Measurements from ENCODE around the gene TRAPPC1. TPM values are rescaled to one million over a fixed set of nuclear protein-coding genes. Genes with fewer than 3 reads are reported as not detected.

TRAPPC1 gene
- total and polyA plus RNA-seq, 2 of the 8 experiments (the other 6 are each of a cell fraction or from before 2014, with no cell fraction given) = 114 to 170 TPM

DNA sequence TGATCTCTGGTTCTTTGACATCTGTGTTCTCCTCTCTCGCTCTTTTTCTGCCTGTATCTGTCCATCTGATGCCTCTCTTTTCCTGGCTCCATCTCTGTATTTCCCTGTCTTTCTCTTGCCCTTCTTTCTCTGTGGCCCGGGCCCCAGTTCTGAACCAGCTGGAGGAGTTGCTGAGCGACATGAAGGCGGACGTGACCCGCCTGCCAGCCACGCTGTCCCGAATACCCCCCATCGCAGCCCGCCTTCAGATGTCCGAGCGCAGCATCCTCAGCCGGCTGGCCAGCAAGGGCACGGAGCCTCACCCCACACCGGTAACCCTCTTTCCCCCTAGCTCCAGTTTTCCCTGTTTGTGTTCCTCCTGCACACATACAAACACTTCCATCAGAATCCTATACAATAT is 21.5 kb downstream of the TRAPPC1 start (continued):
- TF ChIP-seq CHD7 (IDR thresholded peaks at IDR 0.05; ENCODE audit: insufficient replicate concordance, low read length) (no peak), KDM1A (IDR thresholded peaks at IDR 0.05; ENCODE audit: borderline replicate concordance, low read length) (no peak), SUZ12 (IDR thresholded peaks at IDR 0.05; ENCODE audit: low read length) (no peak), SRF (IDR thresholded peaks at IDR 0.05; ENCODE audit: low read depth, low read length) (no peak), POLR2AphosphoS5 (IDR thresholded peaks at IDR 0.05; ENCODE audit: low read depth, low read length) (no peak), EGR1 (IDR thresholded peaks at IDR 0.05; ENCODE audit: borderline replicate concordance, low read depth, low read length) (no peak), BACH1 (IDR thresholded peaks at IDR 0.05; ENCODE audit: low read length) (no peak), BCL11A (IDR thresholded peaks at IDR 0.05; ENCODE audit: low read depth in 2 of 2, low read length in 2 of 2) (no peak), PHF8 (conservative IDR thresholded peaks at IDR 0.05; ENCODE audit: low read depth, low read length) (no peak), RAD21 (IDR thresholded peaks at IDR 0.05 in 1 of 2, conservative IDR thresholded peaks at IDR 0.05 in 1 of 2; ENCODE audit: low read depth in 2 of 2, low read length in 2 of 2) (no peak), TEAD4 (IDR thresholded peaks at IDR 0.05; ENCODE audit: low read depth, low read length) (no peak)
